ENCODE results near the gene BANF2. TPM values are rescaled to one million over a fixed set of nuclear protein-coding genes. Genes with fewer than 3 reads are reported as not detected.

BANF2 gene
- total and polyA plus RNA-seq, 2 of the 13 experiments (the other 11 are each of a cell fraction or from before 2014, with no cell fraction given) = 0.35 TPM; not detected in 1

DNA sequence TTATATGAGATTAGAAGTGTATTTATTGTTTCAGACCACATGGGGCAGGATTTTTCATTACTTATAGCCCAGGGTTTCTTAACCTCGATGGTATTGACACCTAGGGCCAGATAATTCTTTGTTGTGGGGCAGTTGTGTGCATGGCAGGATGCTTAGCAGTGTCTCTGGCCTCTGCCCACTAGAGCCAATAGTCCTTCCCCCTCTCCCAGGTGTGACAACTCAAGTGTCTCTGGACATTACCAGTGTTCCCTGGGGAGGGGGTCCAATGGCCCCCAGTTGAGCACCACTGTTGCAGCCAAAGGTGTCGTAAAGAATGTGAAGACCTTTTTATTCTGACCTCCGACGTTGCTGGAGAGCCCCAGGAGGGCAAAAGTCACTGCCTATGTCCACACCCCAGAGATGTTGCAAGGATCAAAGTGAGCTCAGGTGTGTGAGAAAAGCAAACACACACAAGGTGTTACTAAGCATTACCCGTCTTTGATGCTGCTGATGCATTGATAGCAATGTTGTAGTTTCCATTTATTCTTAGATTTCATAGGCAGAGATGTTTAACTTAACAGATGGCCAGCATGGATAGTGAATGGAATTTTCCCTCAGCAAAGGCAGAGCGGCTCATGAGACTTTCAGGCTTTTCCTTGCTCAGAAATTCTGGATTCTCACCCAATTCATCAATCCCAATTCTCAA, 22.2 kb downstream of the BANF2 start (continued):
- TF ChIP-seq EP300 (IDR thresholded peaks at IDR 0.05; ENCODE audit: low read depth in 2 of 2, low read length in 2 of 2) (peak; percentile 99; a peak in 3 of 4 replicates), EP300 (CRISPR knock-in tag; IDR thresholded peaks at IDR 0.05; ENCODE audit: borderline replicate concordance) (peak; percentile 99), FOXC1 (CRISPR knock-in tag; IDR thresholded peaks at IDR 0.05; ENCODE audit: borderline replicate concordance) (peak; percentile 90), FOXO1 (CRISPR knock-in tag; IDR thresholded peaks at IDR 0.05) (peak; percentile 98), ZNF614 (CRISPR knock-in tag; IDR thresholded peaks at IDR 0.05; ENCODE audit: borderline replicate concordance) (peak; percentile 80), CBX2 (IDR thresholded peaks at IDR 0.05; ENCODE audit: low read depth, low read length) (no peak), CBX2 (CRISPR knock-in tag; IDR thresholded peaks at IDR 0.05; ENCODE audit: low read depth) (0 out of 2 replicates have a peak, but pooled peaks have one; percentile 59), NPAS2 (CRISPR knock-in tag; IDR thresholded peaks at IDR 0.05; ENCODE audit: borderline replicate concordance) (no peak), SMAD3 (CRISPR knock-in tag; IDR thresholded peaks at IDR 0.05) (peak; percentile 97), NRL (CRISPR knock-in tag; IDR thresholded peaks at IDR 0.05; ENCODE audit: borderline replicate concordance) (no peak), ZSCAN31 (CRISPR knock-in tag; IDR thresholded peaks at IDR 0.05; ENCODE audit: low read depth) (no peak), POLR2AphosphoS5 (IDR thresholded peaks at IDR 0.05; ENCODE audit: low read depth, low read length) (no peak), PAWR (CRISPR knock-in tag; IDR thresholded peaks at IDR 0.05; ENCODE audit: borderline replicate concordance) (no peak), ZBTB1 (CRISPR knock-in tag; IDR thresholded peaks at IDR 0.05; ENCODE audit: borderline replicate concordance) (no peak), ZNF724P (CRISPR knock-in tag; IDR thresholded peaks at IDR 0.05; ENCODE audit: borderline replicate concordance) (peak; percentile 87), POLR2AphosphoS2 (IDR thresholded peaks at IDR 0.05; ENCODE audit: low read depth, low read length) (no peak), SAP130 (CRISPR knock-in tag; IDR thresholded peaks at IDR 0.05; ENCODE audit: low read depth) (peak; percentile 94), ZFY (CRISPR knock-in tag; IDR thresholded peaks at IDR 0.05) (peak; percentile 45; the same call in 1 of the 2 replicates), ZNF256 (CRISPR knock-in tag; conservative IDR thresholded peaks at IDR 0.05) (peak; percentile 92; the same call in 1 of the 2 replicates), FOXA1 (IDR thresholded peaks at IDR 0.05) (peak; percentile 94), FOXA1 (CRISPR knock-in tag; IDR thresholded peaks at IDR 0.05) (peak; percentile 100), REXO4 (CRISPR knock-in tag; IDR thresholded peaks at IDR 0.05; ENCODE audit: borderline replicate concordance) (no peak), ZNF343 (CRISPR knock-in tag; IDR thresholded peaks at IDR 0.05) (no peak; the same call in 1 of the 2 replicates)
- TF ChIP-seq, protein P1, sequence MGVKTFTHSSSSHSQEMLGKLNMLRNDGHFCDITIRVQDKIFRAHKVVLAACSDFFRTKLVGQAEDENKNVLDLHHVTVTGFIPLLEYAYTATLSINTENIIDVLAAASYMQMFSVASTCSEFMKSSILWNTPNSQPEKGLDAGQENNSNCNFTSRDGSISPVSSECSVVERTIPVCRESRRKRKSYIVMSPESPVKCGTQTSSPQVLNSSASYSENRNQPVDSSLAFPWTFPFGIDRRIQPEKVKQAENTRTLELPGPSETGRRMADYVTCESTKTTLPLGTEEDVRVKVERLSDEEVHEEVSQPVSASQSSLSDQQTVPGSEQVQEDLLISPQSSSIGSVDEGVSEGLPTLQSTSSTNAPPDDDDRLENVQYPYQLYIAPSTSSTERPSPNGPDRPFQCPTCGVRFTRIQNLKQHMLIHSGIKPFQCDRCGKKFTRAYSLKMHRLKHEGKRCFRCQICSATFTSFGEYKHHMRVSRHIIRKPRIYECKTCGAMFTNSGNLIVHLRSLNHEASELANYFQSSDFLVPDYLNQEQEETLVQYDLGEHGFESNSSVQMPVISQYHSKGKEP (CRISPR knock-in tag; IDR thresholded peaks at IDR 0.05) = peak; percentile 91; the same call in 1 of the 2 replicates
- TF ChIP-seq, protein P2, sequence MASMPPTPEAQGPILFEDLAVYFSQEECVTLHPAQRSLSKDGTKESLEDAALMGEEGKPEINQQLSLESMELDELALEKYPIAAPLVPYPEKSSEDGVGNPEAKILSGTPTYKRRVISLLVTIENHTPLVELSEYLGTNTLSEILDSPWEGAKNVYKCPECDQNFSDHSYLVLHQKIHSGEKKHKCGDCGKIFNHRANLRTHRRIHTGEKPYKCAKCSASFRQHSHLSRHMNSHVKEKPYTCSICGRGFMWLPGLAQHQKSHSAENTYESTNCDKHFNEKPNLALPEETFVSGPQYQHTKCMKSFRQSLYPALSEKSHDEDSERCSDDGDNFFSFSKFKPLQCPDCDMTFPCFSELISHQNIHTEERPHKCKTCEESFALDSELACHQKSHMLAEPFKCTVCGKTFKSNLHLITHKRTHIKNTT (CRISPR knock-in tag; IDR thresholded peaks at IDR 0.05) = peak; percentile 97; the same call in 1 of the 2 replicates
- TF ChIP-seq, protein P3, sequence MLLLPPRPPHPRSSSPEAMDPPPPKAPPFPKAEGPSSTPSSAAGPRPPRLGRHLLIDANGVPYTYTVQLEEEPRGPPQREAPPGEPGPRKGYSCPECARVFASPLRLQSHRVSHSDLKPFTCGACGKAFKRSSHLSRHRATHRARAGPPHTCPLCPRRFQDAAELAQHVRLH (CRISPR knock-in tag; IDR thresholded peaks at IDR 0.05; ENCODE audit: borderline replicate concordance, low read depth) = peak; percentile 85; the same call in 1 of the 2 replicates
- TF ChIP-seq, protein P4, sequence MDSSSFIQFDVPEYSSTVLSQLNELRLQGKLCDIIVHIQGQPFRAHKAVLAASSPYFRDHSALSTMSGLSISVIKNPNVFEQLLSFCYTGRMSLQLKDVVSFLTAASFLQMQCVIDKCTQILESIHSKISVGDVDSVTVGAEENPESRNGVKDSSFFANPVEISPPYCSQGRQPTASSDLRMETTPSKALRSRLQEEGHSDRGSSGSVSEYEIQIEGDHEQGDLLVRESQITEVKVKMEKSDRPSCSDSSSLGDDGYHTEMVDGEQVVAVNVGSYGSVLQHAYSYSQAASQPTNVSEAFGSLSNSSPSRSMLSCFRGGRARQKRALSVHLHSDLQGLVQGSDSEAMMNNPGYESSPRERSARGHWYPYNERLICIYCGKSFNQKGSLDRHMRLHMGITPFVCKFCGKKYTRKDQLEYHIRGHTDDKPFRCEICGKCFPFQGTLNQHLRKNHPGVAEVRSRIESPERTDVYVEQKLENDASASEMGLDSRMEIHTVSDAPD (CRISPR knock-in tag; IDR thresholded peaks at IDR 0.05) = peak; percentile 93; the same call in 1 of the 2 replicates

Measured in HepG2 (cell line).